HFFc6 (cell line): ENCODE data around the gene OR2G3. TPM values are rescaled to one million over a fixed set of nuclear protein-coding genes. Genes with fewer than 3 reads are reported as not detected.

Experiments
- DNase-seq: peaks from one replicate; pipeline ENCODE4 v3.0.0-alpha.2; 2018
- H3K27ac Mint-ChIP-seq: 2 replicates; pipeline ENCODE4 v1.8.0; 2020; ENCODE audit warnings: mild to moderate bottlenecking, mixed read lengths
- H3K27me3 Mint-ChIP-seq: 2 replicates; pipeline ENCODE4 v1.8.0; 2021; ENCODE audit warnings: mild to moderate bottlenecking, moderate library complexity, mixed read lengths; ENCODE audit not compliant: insufficient read depth
- H3K36me3 Mint-ChIP-seq: 2 replicates; pipeline ENCODE4 v1.8.0; 2021; ENCODE audit warnings: low read depth, mixed read lengths
- H3K4me1 Mint-ChIP-seq: 2 replicates; pipeline ENCODE4 v1.8.0; 2020; ENCODE audit warnings: low read depth, mixed read lengths
- H3K4me3 Mint-ChIP-seq: 2 replicates; pipeline ENCODE4 v1.8.0; 2020; ENCODE audit warnings: mild to moderate bottlenecking, moderate library complexity, mixed read lengths
- H3K9me3 Mint-ChIP-seq: 2 replicates; pipeline ENCODE4 v1.8.0; 2020; ENCODE audit warnings: mild to moderate bottlenecking, mixed read lengths
- total RNA-seq, 6 experiments: library from RNA; stranded (reverse); fragmentation: NEBNext Ultra II Directional; extraction: Animal tissue kit (Norgen Biotek cat#: 25700); gene quantifications; 2 replicates in 1 of 6; 3 replicates in 5 of 6; pipeline ENCODE4 v1.2.3, GENCODE V29; 2021
- TF ChIP-seq, protein P1 (sequence below): fragments of 200-600 bp; sonication (generic); IDR thresholded peaks from 2 replicates; pipeline ENCODE4 v1.5.0; 2021; ENCODE audit warnings: antibody characterized with exemption, mild to moderate bottlenecking

OR2G3 gene
- total RNA-seq, 6 experiments from 2014 or later: not detected

DNA sequence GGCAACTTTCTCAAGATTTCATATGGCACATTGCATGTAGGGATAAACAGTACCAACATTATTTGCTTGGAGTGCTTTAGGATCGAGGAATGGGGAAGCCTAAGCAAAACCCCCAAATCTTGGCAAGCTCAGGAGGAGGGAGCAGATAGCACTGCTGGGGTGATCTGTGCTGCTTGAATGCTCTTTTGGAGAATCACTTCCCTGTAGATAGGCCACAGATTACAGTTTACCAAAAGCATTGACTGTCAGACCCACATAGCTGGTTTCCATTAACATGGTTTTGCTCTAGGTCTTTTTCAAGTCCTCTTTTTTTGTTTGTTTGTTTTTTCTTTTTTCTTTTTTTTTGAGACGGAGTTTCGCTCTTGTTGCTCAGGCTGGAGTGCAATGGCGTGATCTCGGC is 37.4 kb downstream of the OR2G3 start:
- DNase-seq: no peak
- TF ChIP-seq, protein P1, sequence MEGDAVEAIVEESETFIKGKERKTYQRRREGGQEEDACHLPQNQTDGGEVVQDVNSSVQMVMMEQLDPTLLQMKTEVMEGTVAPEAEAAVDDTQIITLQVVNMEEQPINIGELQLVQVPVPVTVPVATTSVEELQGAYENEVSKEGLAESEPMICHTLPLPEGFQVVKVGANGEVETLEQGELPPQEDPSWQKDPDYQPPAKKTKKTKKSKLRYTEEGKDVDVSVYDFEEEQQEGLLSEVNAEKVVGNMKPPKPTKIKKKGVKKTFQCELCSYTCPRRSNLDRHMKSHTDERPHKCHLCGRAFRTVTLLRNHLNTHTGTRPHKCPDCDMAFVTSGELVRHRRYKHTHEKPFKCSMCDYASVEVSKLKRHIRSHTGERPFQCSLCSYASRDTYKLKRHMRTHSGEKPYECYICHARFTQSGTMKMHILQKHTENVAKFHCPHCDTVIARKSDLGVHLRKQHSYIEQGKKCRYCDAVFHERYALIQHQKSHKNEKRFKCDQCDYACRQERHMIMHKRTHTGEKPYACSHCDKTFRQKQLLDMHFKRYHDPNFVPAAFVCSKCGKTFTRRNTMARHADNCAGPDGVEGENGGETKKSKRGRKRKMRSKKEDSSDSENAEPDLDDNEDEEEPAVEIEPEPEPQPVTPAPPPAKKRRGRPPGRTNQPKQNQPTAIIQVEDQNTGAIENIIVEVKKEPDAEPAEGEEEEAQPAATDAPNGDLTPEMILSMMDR: no peak
- H3K9me3 Mint-ChIP-seq: peaks cover 33% of the 10 kb centered on the region
- peaks cover 12% of the 10 kb centered on the region; the same call in 1 of the 2 replicates for H3K4me1 Mint-ChIP-seq
- H3K27me3 Mint-ChIP-seq: no peaks in the 10 kb centered on the region; the same call in none of the 2 replicates
- H3K36me3 Mint-ChIP-seq: peaks cover 9% of the 10 kb centered on the region; the same call in 1 of the 2 replicates
- H3K27ac Mint-ChIP-seq: no peak overlapping the region
- H3K4me3 Mint-ChIP-seq: no peak overlapping the region

DNA sequence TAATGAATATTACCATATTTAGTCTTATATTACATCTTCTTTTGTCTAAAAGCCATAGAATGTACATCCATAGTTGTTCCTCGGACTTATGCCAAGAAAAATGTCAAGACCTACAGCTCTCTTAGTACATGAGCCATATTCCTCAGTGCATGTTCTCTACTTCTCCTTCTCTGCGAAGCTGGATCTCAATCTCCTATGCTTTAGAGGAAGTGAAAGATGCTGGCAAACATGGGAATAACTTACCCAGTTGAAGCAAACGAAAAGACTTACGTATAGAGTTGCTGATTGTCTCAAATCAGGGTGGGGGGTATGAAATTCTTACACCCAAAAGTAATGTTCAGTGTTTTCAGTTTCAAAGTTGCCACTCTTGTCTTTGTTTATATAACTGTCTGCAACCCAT is 41.5 kb downstream of the OR2G3 start:
- Mint-ChIP-seq H3K4me1 (no peaks in the 10 kb centered on the region), H3K27me3 (no peaks in the 10 kb centered on the region; the same call in 1 of the 2 replicates), H3K36me3 (no peaks in the 10 kb centered on the region), H3K4me3 (no peak overlapping the region), H3K9me3 (peaks cover 24% of the 10 kb centered on the region; the same call in 1 of the 2 replicates), H3K27ac (no peak overlapping the region)
- DNase-seq: no peak
- TF ChIP-seq, protein P1: no peak

DNA sequence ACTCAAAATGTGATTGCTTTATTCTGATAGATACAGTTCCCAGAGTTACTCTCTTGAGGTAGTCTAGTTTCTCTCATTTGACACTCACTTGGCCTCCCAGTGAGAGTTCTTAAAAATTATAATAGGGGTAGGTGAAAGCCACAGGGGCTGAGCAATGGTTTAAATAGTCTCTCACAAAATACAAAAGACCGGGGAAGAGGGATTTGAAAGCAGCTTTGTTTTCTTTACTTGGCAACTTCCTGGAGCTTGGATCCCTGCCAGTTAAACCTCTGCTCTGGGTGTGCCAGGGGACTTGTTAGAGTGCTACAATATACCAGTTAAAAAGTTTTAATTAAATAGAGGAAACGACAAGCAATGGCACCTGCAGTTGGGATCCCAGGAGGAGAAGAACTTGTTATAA is 42.5 kb downstream of the OR2G3 start:
- no peaks in the 10 kb centered on the region; the same call in 1 of the 2 replicates for H3K27me3 Mint-ChIP-seq
- no peak for DNase-seq
- no peaks in the 10 kb centered on the region for H3K4me1 Mint-ChIP-seq
- H3K9me3 Mint-ChIP-seq: peaks cover 24% of the 10 kb centered on the region; the same call in 1 of the 2 replicates
- TF ChIP-seq, protein P1: no peak
- H3K27ac Mint-ChIP-seq: no peak overlapping the region
- H3K36me3 Mint-ChIP-seq: no peaks in the 10 kb centered on the region
- no peak overlapping the region for H3K4me3 Mint-ChIP-seq

DNA sequence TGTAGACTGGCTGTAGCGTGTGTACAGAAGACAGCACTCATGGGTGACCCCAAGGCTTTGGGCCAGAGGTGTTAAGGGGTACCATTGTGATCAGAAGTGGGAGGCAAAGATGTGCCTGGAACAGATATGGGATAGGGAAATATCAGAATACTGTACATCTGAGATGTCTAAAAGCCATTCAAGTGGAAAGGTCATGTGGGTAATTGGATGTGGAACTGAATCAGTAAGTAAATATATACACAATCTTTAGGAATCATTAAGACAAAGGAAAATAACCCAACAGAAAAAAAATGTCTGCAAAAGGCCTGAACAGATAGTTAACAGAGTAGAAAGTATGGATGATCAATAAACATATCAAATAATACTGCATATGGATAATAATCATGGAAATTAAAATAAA is 47.7 kb downstream of the OR2G3 start:
- Mint-ChIP-seq H3K4me3 (no peak overlapping the region), H3K9me3 (peaks cover 5% of the 10 kb centered on the region; the same call in 1 of the 2 replicates), H3K36me3 (no peaks in the 10 kb centered on the region), H3K4me1 (no peaks in the 10 kb centered on the region), H3K27ac (no peak overlapping the region), H3K27me3 (no peaks in the 10 kb centered on the region)
- TF ChIP-seq, protein P1: no peak
- no peak for DNase-seq

Other genes with a start within 250 kb of the OR2G3 start
- gene NLRP3, start 189.4 kb upstream of the OR2G3 start, total RNA-seq: 1 to 10 TPM in 4 of 6 experiments, under 1 TPM in 2; 0.33 to 5.2 (median 4.3) TPM
- not detected for gene OR2B11, start 147.5 kb upstream of the OR2G3 start, total RNA-seq
- not detected for gene OR2C3, start 69.1 kb upstream of the OR2G3 start, total RNA-seq
- gene GCSAML, start 56.5 kb upstream of the OR2G3 start, total RNA-seq: not detected
- not detected for gene OR2G2, start 17.2 kb upstream of the OR2G3 start, total RNA-seq
- gene OR13G1, start 74.2 kb downstream of the OR2G3 start, total RNA-seq: not detected
- not detected for gene OR6F1, start 111.1 kb downstream of the OR2G3 start, total RNA-seq
- not detected for gene OR14K1, start 133.0 kb downstream of the OR2G3 start, total RNA-seq
- gene OR14A2, start 142.6 kb downstream of the OR2G3 start, total RNA-seq: not detected
- not detected for gene OR1C1, start 155.0 kb downstream of the OR2G3 start, total RNA-seq
- gene OR14A16, start 218.5 kb downstream of the OR2G3 start, total RNA-seq: not detected
- not detected for gene OR11L1, start 236.3 kb downstream of the OR2G3 start, total RNA-seq